Adipocyte (in vitro differentiated cells): ENCODE data around the gene GSDME.
"Not testable (repeated sequence)": the region's sequence is repeated elsewhere in the genome, so short reads cannot be mapped to it uniquely, and the experiment has no call there.

Experiments
- DNase-seq: peaks from one replicate; pipeline ENCODE4 v3.0.0-alpha.2; 2015; ENCODE audit warnings: low read depth
- H3K27me3 ChIP-seq: replicated peaks from 2 replicates; pipeline ENCODE4 v1.7.0; 2013; ENCODE audit warnings: mild to moderate bottlenecking, low read length, moderate library complexity; ENCODE audit not compliant: control insufficient read depth, insufficient read depth
- H3K36me3 ChIP-seq: 2 replicates; pipeline ENCODE4 v1.7.0; 2013; ENCODE audit warnings: low read length, mild to moderate bottlenecking, moderate library complexity; ENCODE audit not compliant: control insufficient read depth, insufficient read depth, severe bottlenecking
- H3K4me1 ChIP-seq: 2 replicates; pipeline ENCODE4 v1.7.0; 2013; ENCODE audit warnings: mild to moderate bottlenecking, low read length, moderate library complexity; ENCODE audit not compliant: control insufficient read depth, insufficient read depth
- H3K4me3 ChIP-seq: 2 replicates; pipeline ENCODE4 v1.7.0; 2013; ENCODE audit warnings: mild to moderate bottlenecking, low read length, moderate library complexity
- H3K9ac ChIP-seq: 2 replicates; pipeline ENCODE4 v1.7.0; 2013; ENCODE audit warnings: mild to moderate bottlenecking, low read length, moderate library complexity
- H3K9me3 ChIP-seq: 2 replicates; pipeline ENCODE4 v1.7.0; 2013; ENCODE audit warnings: mild to moderate bottlenecking, low read length, moderate library complexity; ENCODE audit not compliant: control insufficient read depth

Gene GSDME

GRCh38 chr7:24757353-24758275 lies at the start of gene GSDME:
Gene GSDME (minus strand): TSS chr7:24757464. CDS start chr7:24749774, 7,690 bp downstream.
- H3K9me3 ChIP-seq = no peaks in the 10 kb centered on the region
- H3K9ac ChIP-seq = peak within 1 kb of the TSS; percentile 89
- no peaks in the 10 kb centered on the region for H3K27me3 ChIP-seq
- peaks cover 22% of the 10 kb centered on the region for H3K4me1 ChIP-seq
- peak; percentile 87 for DNase-seq
- H3K36me3 ChIP-seq = no peaks in the 10 kb centered on the region
- peak within 1 kb of the TSS; percentile 83 for H3K4me3 ChIP-seq

- Histone ChIP-seq H3K36me3 (peaks cover 27% of the 10 kb centered on the region), H3K4me1 (no peaks in the 10 kb centered on the region)
- no peak for DNase-seq
Observed at GRCh38 chr7:24802300-24802699, 45.0 kb upstream of the GSDME start.

GRCh38 chr7:24801883-24802282 lies 44.6 kb upstream of the GSDME start:
- Histone ChIP-seq H3K4me1 (no peaks in the 10 kb centered on the region), H3K9me3 (no peaks in the 10 kb centered on the region), H3K4me3 (no peak overlapping the region), H3K27me3 (no peaks in the 10 kb centered on the region), H3K9ac (no peak overlapping the region), H3K36me3 (peaks cover 27% of the 10 kb centered on the region)
- DNase-seq = peak; percentile 47

More at GRCh38 chr7:24802300-24802699, 45.0 kb upstream of the GSDME start:
- H3K4me3 ChIP-seq = no peak overlapping the region
- H3K9me3 ChIP-seq = no peaks in the 10 kb centered on the region
- no peak overlapping the region for H3K9ac ChIP-seq
- no peaks in the 10 kb centered on the region for H3K27me3 ChIP-seq

GRCh38 chr7:24800667-24801066 lies 43.4 kb upstream of the GSDME start:
- no peak for DNase-seq
- Histone ChIP-seq H3K36me3 (peaks cover 26% of the 10 kb centered on the region), H3K4me3 (no peak overlapping the region), H3K4me1 (no peaks in the 10 kb centered on the region), H3K9me3 (no peaks in the 10 kb centered on the region), H3K9ac (no peak overlapping the region), H3K27me3 (no peaks in the 10 kb centered on the region)

- DNase-seq = no peak
- H3K36me3 ChIP-seq = peaks cover 24% of the 10 kb centered on the region
Observed at GRCh38 chr7:24800073-24800472, 42.8 kb upstream of the GSDME start.

GRCh38 chr7:24799506-24799905 lies 42.2 kb upstream of the GSDME start:
- no peak for DNase-seq
- Histone ChIP-seq H3K36me3 (peaks cover 24% of the 10 kb centered on the region), H3K4me1 (no peaks in the 10 kb centered on the region), H3K4me3 (no peak overlapping the region), H3K27me3 (no peaks in the 10 kb centered on the region), H3K9ac (no peak overlapping the region), H3K9me3 (no peaks in the 10 kb centered on the region)

More at GRCh38 chr7:24800073-24800472, 42.8 kb upstream of the GSDME start:
- Histone ChIP-seq H3K4me1 (no peaks in the 10 kb centered on the region), H3K27me3 (no peaks in the 10 kb centered on the region), H3K9ac (no peak overlapping the region), H3K9me3 (no peaks in the 10 kb centered on the region), H3K4me3 (no peak overlapping the region)

GRCh38 chr7:24798261-24798660 lies 41.0 kb upstream of the GSDME start:
- Histone ChIP-seq H3K9me3 (no peaks in the 10 kb centered on the region), H3K4me1 (no peaks in the 10 kb centered on the region), H3K27me3 (no peaks in the 10 kb centered on the region), H3K4me3 (no peak overlapping the region), H3K9ac (no peak overlapping the region), H3K36me3 (peaks cover 16% of the 10 kb centered on the region)
- DNase-seq = no peak

- H3K27me3 ChIP-seq = no peaks in the 10 kb centered on the region
- no peaks in the 10 kb centered on the region for H3K9me3 ChIP-seq
- no peaks in the 10 kb centered on the region for H3K4me1 ChIP-seq
- H3K9ac ChIP-seq = no peak overlapping the region
- peaks cover 11% of the 10 kb centered on the region for H3K36me3 ChIP-seq
- no peak for DNase-seq
- no peak overlapping the region for H3K4me3 ChIP-seq
Observed at GRCh38 chr7:24797270-24797669, 40.0 kb upstream of the GSDME start.

- H3K4me1 ChIP-seq = no peaks in the 10 kb centered on the region
- H3K36me3 ChIP-seq = no peaks in the 10 kb centered on the region
- H3K27me3 ChIP-seq = no peaks in the 10 kb centered on the region
- DNase-seq = no peak
- H3K9ac ChIP-seq = no peak overlapping the region
- no peak overlapping the region for H3K4me3 ChIP-seq
- H3K9me3 ChIP-seq = no peaks in the 10 kb centered on the region
Observed at GRCh38 chr7:24795407-24795767, 38.1 kb upstream of the GSDME start.

- not testable (repeated sequence) for H3K36me3 ChIP-seq
Observed at GRCh38 chr7:24794751-24795406, 37.6 kb upstream of the GSDME start.

GRCh38 chr7:24793982-24794648 lies 36.9 kb upstream of the GSDME start:
- Histone ChIP-seq H3K36me3 (no peaks in the 10 kb centered on the region), H3K27me3 (no peaks in the 10 kb centered on the region), H3K4me3 (no peak overlapping the region), H3K4me1 (no peaks in the 10 kb centered on the region), H3K9ac (no peak overlapping the region), H3K9me3 (no peaks in the 10 kb centered on the region)
- no peak for DNase-seq

More at GRCh38 chr7:24794751-24795406, 37.6 kb upstream of the GSDME start:
- not testable (repeated sequence) for H3K4me3 ChIP-seq, DNase-seq, H3K4me1 ChIP-seq, H3K27me3 ChIP-seq, H3K9me3 ChIP-seq, H3K9ac ChIP-seq
